RWPE1 (cell line): Measurements from ENCODE around the gene GRK7.

Experiments
- CTCF ChIA-PET: fragments of 350-600 bp; sonication (Branson Sonifier 250); formaldehyde crosslinking; extraction: SDS; loops from one replicate; lab custom pipeline; 2021; lab: Yijun Ruan, JAX
- POLR2A ChIA-PET: fragments of 400-600 bp; formaldehyde crosslinking; extraction: SDS; loops from one replicate; lab custom pipeline; 2020; ENCODE audit warnings: antibody characterized with exemption; ENCODE audit not compliant: low non-redundant PET; lab: Yijun Ruan, JAX
- DNase-seq: peaks from one replicate; pipeline ENCODE4 v3.0.0; 2012; ENCODE audit warnings: low spot score
- H3K27ac ChIP-seq: fragments of 450-650 bp; 2 replicates; pipeline ENCODE4 v1.5.1; 2017
- TF ChIP-seq, protein P1 (sequence below): fragments of 450-650 bp; conservative IDR thresholded peaks from 2 replicates; pipeline ENCODE4 v1.5.1; 2017; ENCODE audit warnings: low read depth, mild to moderate bottlenecking

Gene GRK7

DNA sequence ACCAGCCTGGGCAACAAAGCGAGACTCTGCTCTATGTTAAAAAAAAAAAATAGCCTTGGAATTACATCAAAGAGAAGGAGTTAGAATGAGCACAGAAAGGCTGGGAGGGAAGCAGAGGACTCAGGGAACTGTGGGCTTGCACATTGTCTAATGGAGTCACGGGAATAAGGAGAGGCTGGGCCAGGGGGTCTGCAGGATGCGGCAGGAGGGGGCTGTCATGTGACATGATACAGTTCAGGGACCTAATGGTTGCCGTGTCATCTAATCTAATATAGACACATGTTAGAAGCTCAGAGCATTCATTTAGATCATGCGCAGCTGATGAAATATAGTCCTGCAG is 32.5 kb downstream of the GRK7 start:
- TF ChIP-seq, protein P1, sequence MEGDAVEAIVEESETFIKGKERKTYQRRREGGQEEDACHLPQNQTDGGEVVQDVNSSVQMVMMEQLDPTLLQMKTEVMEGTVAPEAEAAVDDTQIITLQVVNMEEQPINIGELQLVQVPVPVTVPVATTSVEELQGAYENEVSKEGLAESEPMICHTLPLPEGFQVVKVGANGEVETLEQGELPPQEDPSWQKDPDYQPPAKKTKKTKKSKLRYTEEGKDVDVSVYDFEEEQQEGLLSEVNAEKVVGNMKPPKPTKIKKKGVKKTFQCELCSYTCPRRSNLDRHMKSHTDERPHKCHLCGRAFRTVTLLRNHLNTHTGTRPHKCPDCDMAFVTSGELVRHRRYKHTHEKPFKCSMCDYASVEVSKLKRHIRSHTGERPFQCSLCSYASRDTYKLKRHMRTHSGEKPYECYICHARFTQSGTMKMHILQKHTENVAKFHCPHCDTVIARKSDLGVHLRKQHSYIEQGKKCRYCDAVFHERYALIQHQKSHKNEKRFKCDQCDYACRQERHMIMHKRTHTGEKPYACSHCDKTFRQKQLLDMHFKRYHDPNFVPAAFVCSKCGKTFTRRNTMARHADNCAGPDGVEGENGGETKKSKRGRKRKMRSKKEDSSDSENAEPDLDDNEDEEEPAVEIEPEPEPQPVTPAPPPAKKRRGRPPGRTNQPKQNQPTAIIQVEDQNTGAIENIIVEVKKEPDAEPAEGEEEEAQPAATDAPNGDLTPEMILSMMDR: no peak
- no peak for DNase-seq
- POLR2A ChIA-PET: no interaction called here
- H3K27ac ChIP-seq: no peak overlapping the region
- CTCF ChIA-PET: interaction anchor here (1.0 kb wide), 1 partner anchor 79 kb away, joined by 3 read pairs; no protein-coding TSS in a partner anchor

DNA sequence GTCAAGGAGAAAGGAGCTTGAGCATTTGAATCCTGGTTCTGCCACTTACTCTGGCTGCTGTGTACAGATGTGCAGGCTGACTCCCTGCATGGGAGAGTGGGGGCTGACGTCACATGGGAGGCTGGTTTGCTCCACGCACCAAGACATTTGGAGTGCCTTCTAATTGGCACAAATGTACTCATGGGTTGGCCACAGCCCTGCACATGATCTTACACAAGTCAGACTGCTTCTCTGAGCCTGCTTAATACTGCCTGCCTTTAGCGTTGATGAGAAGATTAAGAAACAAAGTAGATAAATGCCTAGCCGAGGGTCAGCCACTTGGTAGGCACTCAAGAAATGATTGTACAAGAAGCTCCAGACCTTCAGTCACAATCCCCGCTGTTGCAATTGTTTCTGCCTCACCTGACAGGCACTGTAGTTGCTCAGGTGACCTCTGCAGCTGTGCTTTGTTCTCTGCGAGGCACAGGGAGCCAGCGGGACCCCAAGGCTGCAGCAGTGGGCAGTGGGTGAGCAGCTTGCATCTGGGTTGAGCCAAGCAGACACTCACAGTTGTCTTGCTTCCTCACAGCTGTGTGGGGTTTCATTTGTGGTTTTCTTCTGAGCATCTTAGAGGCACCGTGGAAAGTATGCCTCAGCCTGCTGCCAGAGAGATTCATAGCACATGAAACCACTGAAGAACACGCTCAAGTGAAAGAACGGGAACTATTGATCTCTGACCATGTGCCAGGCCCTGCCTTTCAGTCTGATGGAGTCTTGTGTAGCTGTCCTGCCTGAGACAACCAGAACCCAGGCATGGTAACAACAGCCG is 33.1 kb downstream of the GRK7 start:
- ChIA-PET CTCF (interaction anchor here (1.0 kb wide), 1 partner anchor 79 kb away, joined by 3 read pairs; no protein-coding TSS in a partner anchor), POLR2A (interaction anchor here (0.6 kb wide), 1 partner anchor 58 kb away, joined by 3 read pairs; the partner anchor contains the start of gene RNF7)
- TF ChIP-seq, protein P1: no peak
- DNase-seq: no peak
- no peak overlapping the region for H3K27ac ChIP-seq

DNA sequence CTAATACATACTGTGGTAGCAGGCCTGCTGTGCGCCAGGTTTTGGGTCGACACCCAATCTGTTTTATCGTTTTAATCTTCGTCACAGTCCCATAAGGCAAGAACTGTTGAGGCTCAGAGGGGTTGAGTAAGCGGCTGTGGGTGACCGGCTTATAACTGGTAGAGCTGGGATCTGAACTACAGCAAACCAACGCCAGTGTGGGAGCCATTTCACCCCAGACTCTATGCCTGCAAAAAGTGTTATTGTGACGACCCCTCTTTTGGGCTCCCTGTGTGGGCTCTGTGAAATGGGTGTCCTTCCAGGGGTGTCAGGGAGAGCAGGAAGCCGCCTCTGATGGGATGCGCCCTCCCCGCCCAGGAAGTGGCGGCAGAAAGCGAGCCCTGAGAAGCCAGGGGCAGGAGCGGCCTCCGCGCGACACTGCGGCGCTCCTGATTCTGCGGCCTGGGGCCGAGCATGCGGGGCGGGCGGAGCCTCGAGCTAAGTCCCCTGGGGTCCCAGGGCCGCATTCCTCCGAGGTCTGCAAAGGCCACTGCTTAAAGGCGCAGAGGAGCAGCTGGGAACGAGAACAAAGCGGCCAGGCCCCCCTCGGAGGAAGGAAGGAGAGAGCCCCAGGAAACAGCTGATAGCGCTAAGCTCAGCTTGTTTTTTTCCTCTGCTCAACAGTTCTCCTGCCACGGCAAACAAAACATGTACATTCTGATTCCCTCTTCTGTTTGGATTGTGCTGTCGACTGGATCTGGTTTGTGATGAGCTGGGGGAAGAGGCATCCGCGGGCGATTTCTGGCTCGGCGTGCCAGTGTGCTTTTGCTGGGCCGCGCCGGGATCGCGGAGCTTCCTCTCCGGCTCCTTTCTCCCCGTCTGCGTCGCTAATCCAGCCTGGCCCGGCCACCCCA is 33.9 kb downstream of the GRK7 start:
- no peak overlapping the region for H3K27ac ChIP-seq
- CTCF ChIA-PET: interaction anchor here (0.6 kb wide), 1 partner anchor 14 kb away, joined by 3 read pairs; no protein-coding TSS in a partner anchor
- POLR2A ChIA-PET: interaction anchor here (0.6 kb wide), 1 partner anchor 59 kb away, joined by 3 read pairs; the partner anchor contains the start of gene RNF7
- TF ChIP-seq, protein P1: no peak
- no peak for DNase-seq

- no peak overlapping the region for H3K27ac ChIP-seq
- DNase-seq: no peak
- ChIA-PET POLR2A (no interaction called here), CTCF (interaction anchor here (0.6 kb wide), 1 partner anchor 13 kb away, joined by 3 read pairs; no protein-coding TSS in a partner anchor)
- TF ChIP-seq, protein P1: no peak
These were observed 34.7 kb downstream of the GRK7 start for GRCh38 chr3:141797819-141798447.

DNA sequence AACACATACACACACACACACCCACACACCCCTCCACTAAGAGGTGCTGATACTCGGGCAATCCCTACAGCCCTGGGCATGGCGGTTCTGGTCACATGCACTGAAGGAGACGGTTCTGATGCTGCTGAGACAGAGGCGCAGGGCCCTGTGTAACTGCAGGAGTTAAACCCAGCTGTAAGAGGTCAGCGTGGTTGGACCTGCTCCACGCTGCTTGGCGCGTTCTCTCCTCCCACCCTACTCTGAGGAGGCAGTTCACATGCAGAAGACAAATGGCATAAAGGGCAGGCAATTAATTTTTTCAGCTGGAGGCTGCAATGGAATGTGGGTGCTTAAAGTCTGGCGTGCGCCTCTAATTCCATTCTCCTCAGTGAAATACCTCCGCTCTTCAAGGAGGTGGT is 35.2 kb downstream of the GRK7 start:
- no peak overlapping the region for H3K27ac ChIP-seq
- no peak for DNase-seq
- CTCF ChIA-PET: no interaction called here
- POLR2A ChIA-PET: no interaction called here
- TF ChIP-seq, protein P1: no peak
